ENCODE measurements around the gene FNDC3B. TPM values are rescaled to one million over a fixed set of nuclear protein-coding genes. Genes with fewer than 3 reads are reported as not detected.

FNDC3B gene
- total and polyA plus RNA-seq, 2 donors from 2014 or later: 11.8 to 185 TPM

- H3K27ac ChIP-seq (ENCODE audit: low read depth in 2 of 2, low read length in 2 of 2): no peak overlapping the region
- DNase-seq: no peak
- peaks cover 0 to 2% (median 0%) of the 10 kb centered on the region in 3 donors for H3K36me3 ChIP-seq (ENCODE audit: control insufficient read depth in 2 of 3, insufficient read depth in 3 of 3, low read length in 3 of 3)
- no peaks in the 10 kb centered on the region for H3K27me3 ChIP-seq (ENCODE audit: control insufficient read depth, insufficient read depth, low read length)
- no peaks in the 10 kb centered on the region for H3K9me3 ChIP-seq (ENCODE audit: control insufficient read depth in 2 of 3, insufficient read depth in 1 of 3, low read length in 3 of 3)
- TF ChIP-seq CTCF (IDR thresholded peaks at IDR 0.05; ENCODE audit: borderline replicate concordance, extremely low read depth, insufficient read depth): no peak
- peaks cover 0 to 1% (median 0%) of the 10 kb centered on the region in 3 donors for H3K4me1 ChIP-seq (ENCODE audit: control insufficient read depth in 2 of 3, insufficient read depth in 2 of 3, low read depth in 1 of 3, low read length in 3 of 3)
- intact Hi-C loops (cut with DNase I): no loop called here
- no peak overlapping the region for H3K9ac ChIP-seq (ENCODE audit: low read length in 3 of 3)
- H3K4me3 ChIP-seq (ENCODE audit: low read length in 3 of 3): no peak overlapping the region
- FAIRE-seq: no peak
These were observed 12.1 kb downstream of the FNDC3B start for GRCh38 chr3:172051310-172051956.

GRCh38 chr3:172051957-172052354 lies 12.6 kb downstream of the FNDC3B start:
- intact Hi-C loops (cut with DNase I): no loop called here
- TF ChIP-seq CTCF (IDR thresholded peaks at IDR 0.05; ENCODE audit: borderline replicate concordance, extremely low read depth, insufficient read depth): no peak
- no peak for DNase-seq
- Histone ChIP-seq H3K9ac (ENCODE audit: low read length in 3 of 3) (no peak overlapping the region), H3K4me1 (ENCODE audit: control insufficient read depth in 2 of 3, insufficient read depth in 2 of 3, low read depth in 1 of 3, low read length in 3 of 3) (peaks cover 0 to 4% (median under 1%) of the 10 kb centered on the region in 3 donors), H3K27me3 (ENCODE audit: control insufficient read depth, insufficient read depth, low read length) (no peaks in the 10 kb centered on the region), H3K9me3 (ENCODE audit: control insufficient read depth in 2 of 3, insufficient read depth in 1 of 3, low read length in 3 of 3) (no peaks in the 10 kb centered on the region), H3K4me3 (ENCODE audit: low read length in 3 of 3) (no peak overlapping the region), H3K36me3 (ENCODE audit: control insufficient read depth in 2 of 3, insufficient read depth in 3 of 3, low read length in 3 of 3) (peaks cover 0 to 2% (median 0%) of the 10 kb centered on the region in 3 donors), H3K27ac (ENCODE audit: low read depth in 2 of 2, low read length in 2 of 2) (no peak overlapping the region)
- no peak for FAIRE-seq

GRCh38 chr3:172052405-172052804 lies 13.0 kb downstream of the FNDC3B start:
- DNase-seq (no peak), FAIRE-seq (no peak)
- Histone ChIP-seq H3K4me1 (ENCODE audit: control insufficient read depth in 2 of 3, insufficient read depth in 2 of 3, low read depth in 1 of 3, low read length in 3 of 3) (peaks cover 0 to 7% (median 4%) of the 10 kb centered on the region in 3 donors), H3K9ac (ENCODE audit: low read length in 3 of 3) (no peak overlapping the region), H3K27me3 (ENCODE audit: control insufficient read depth, insufficient read depth, low read length) (no peaks in the 10 kb centered on the region), H3K4me3 (ENCODE audit: low read length in 3 of 3) (no peak overlapping the region), H3K27ac (ENCODE audit: low read depth in 2 of 2, low read length in 2 of 2) (no peak overlapping the region), H3K36me3 (ENCODE audit: control insufficient read depth in 2 of 3, insufficient read depth in 3 of 3, low read length in 3 of 3) (peaks cover 0 to 2% (median 0%) of the 10 kb centered on the region in 3 donors), H3K9me3 (ENCODE audit: control insufficient read depth in 2 of 3, insufficient read depth in 1 of 3, low read length in 3 of 3) (no peaks in the 10 kb centered on the region)
- no peak for TF ChIP-seq CTCF (IDR thresholded peaks at IDR 0.05; ENCODE audit: borderline replicate concordance, extremely low read depth, insufficient read depth)
- intact Hi-C loops (cut with DNase I): no loop called here
